HepG2 (cell line): ENCODE results near the gene DYSF. TPM values are rescaled to one million over a fixed set of nuclear protein-coding genes. Genes with fewer than 3 reads are reported as not detected.
A peak's percentile ranks its signal among the peaks of the same experiment; 100 is the strongest.

ENCODE experiments used
- AGO1 ChIP-seq: fragments of 200-400 bp; formaldehyde crosslinking; IDR thresholded peaks from 2 replicates; pipeline ENCODE4 v1.6.1; 2017; ENCODE audit warnings: mild to moderate bottlenecking, low read depth, low read length, moderate library complexity; ENCODE audit not compliant: poor library complexity, severe bottlenecking
- ARNTL ChIP-seq: sonication (generic); formaldehyde crosslinking; IDR thresholded peaks from 2 replicates; pipeline ENCODE4 v1.4.0; 2020; ENCODE audit warnings: mild to moderate bottlenecking, missing genetic modification reagents
- GABPB1 ChIP-seq: IDR thresholded peaks from 2 replicates; pipeline ENCODE4 v1.6.1; 2016; ENCODE audit warnings: mild to moderate bottlenecking, missing genetic modification reagents, moderate library complexity, missing compliant biosample characterization
- LBX2 ChIP-seq: sonication (generic); formaldehyde crosslinking; IDR thresholded peaks from 2 replicates; pipeline ENCODE4 v1.5.0; 2020; ENCODE audit warnings: missing genetic modification reagents, mild to moderate bottlenecking, borderline replicate concordance
- MAFG ChIP-seq: sonication (generic); formaldehyde crosslinking; IDR thresholded peaks from 2 replicates; pipeline ENCODE4 v1.5.1; 2020; ENCODE audit warnings: mild to moderate bottlenecking, missing genetic modification reagents
- MAZ ChIP-seq, 2 experiments: sonication (generic) in 1 of 2; formaldehyde crosslinking in 1 of 2; IDR thresholded peaks; 2 replicates each; pipeline versions ENCODE4 v1.5.0 to v1.6.1; 2012 to 2020; ENCODE audit warnings: low read depth in 2 of 2, mild to moderate bottlenecking in 2 of 2, borderline replicate concordance in 1 of 2, improper control_type of control experiment in 1 of 2, low read length in 1 of 2, missing genetic modification reagents in 1 of 2, moderate library complexity in 1 of 2
- MYNN ChIP-seq: sonication (generic); formaldehyde crosslinking; IDR thresholded peaks from 2 replicates; pipeline ENCODE4 v1.4.0; 2020; ENCODE audit warnings: mild to moderate bottlenecking, low read depth, missing genetic modification reagents
- NR2F6 ChIP-seq, 2 experiments: IDR thresholded peaks; 2 replicates each; pipeline ENCODE4 v1.6.1; 2016; ENCODE audit warnings: antibody characterized with exemption in 1 of 2, mild to moderate bottlenecking in 1 of 2
- PPARG ChIP-seq: conservative IDR thresholded peaks from 2 replicates; pipeline ENCODE4 v1.6.1; 2016; ENCODE audit warnings: missing biosample characterization, missing genetic modification reagents
- RXRB ChIP-seq: IDR thresholded peaks from 2 replicates; pipeline ENCODE4 v1.6.1; 2016; ENCODE audit warnings: borderline replicate concordance, missing genetic modification reagents, missing compliant biosample characterization
- SNAPC4 ChIP-seq: sonication (generic); formaldehyde crosslinking; IDR thresholded peaks from 2 replicates; pipeline ENCODE4 v1.4.0; 2020; ENCODE audit warnings: mild to moderate bottlenecking, missing genetic modification reagents
- ZBED4 ChIP-seq: sonication (generic); formaldehyde crosslinking; IDR thresholded peaks from 2 replicates; pipeline ENCODE4 v1.4.0; 2020; ENCODE audit warnings: missing genetic modification reagents, borderline replicate concordance
- ZNF256 ChIP-seq: sonication (generic); formaldehyde crosslinking; conservative IDR thresholded peaks from 2 replicates; pipeline ENCODE4 v1.4.0; 2020; ENCODE audit warnings: missing genetic modification reagents
- ZNF512B ChIP-seq: sonication (generic); formaldehyde crosslinking; IDR thresholded peaks from 2 replicates; pipeline ENCODE4 v1.5.1; 2020; ENCODE audit warnings: missing genetic modification reagents, mild to moderate bottlenecking, borderline replicate concordance
- ZNF558 ChIP-seq: sonication (generic); formaldehyde crosslinking; IDR thresholded peaks from 2 replicates; pipeline ENCODE4 v1.9.0; 2022; ENCODE audit warnings: mild to moderate bottlenecking, missing genetic modification reagents, borderline replicate concordance
- polyA plus RNA-seq, 8 experiments: library from polyadenylated mRNA; depleted of rRNA in 3 of 8; stranded (reverse) in 7 of 8; unstranded in 1 of 8; fragments of >200 nt; fragmentation: Illumina TruSeq in 4 of 8; extraction: Trizol in 4 of 8; gene quantifications; 2 replicates each; pipeline versions ENCODE4 v1.2.1 to v1.2.3, GENCODE V29; 2011 to 2016; ENCODE audit warnings: low read depth in 4 of 8, missing spikeins in 1 of 8, mixed read lengths in 1 of 8; ENCODE audit not compliant: insufficient read depth in 1 of 8
- total RNA-seq, 5 experiments: library from RNA; depleted of rRNA; stranded (reverse); fragments of >200 nt; fragmentation: Illumina TruSeq; extraction: Trizol; gene quantifications; 2 replicates each; pipeline ENCODE4 v1.2.3, GENCODE V29; 2016; ENCODE audit warnings: low read depth in 1 of 5

DYSF gene
- total and polyA plus RNA-seq, 2 of the 13 experiments (the other 11 are each of a cell fraction or from before 2014, with no cell fraction given) = 0.15 to 2.4 TPM

- TF ChIP-seq ZNF512B (CRISPR knock-in tag) (0 out of 2 replicates have a peak, but pooled peaks have one; percentile 39), ZNF558 (CRISPR knock-in tag) (no peak), ZBED4 (CRISPR knock-in tag) (no peak), NR2F6 (IDR thresholded peaks at IDR 0.05) (peak; percentile 38; the same call in 1 of the 2 replicates), NR2F6 (CRISPR knock-in tag; IDR thresholded peaks at IDR 0.05) (peak; percentile 56; the same call in 1 of the 2 replicates), PPARG (0 out of 2 replicates have a peak, but pooled peaks have one; percentile 38), RXRB (CRISPR knock-in tag) (no peak), ZNF256 (no peak), LBX2 (CRISPR knock-in tag) (no peak), SNAPC4 (no peak), GABPB1 (no peak), AGO1 (peak; percentile 74), MAZ (IDR thresholded peaks at IDR 0.05; ENCODE audit: borderline replicate concordance, low read depth, low read length) (no peak), MAZ (CRISPR knock-in tag; IDR thresholded peaks at IDR 0.05; ENCODE audit: low read depth) (no peak), ARNTL (CRISPR knock-in tag) (no peak), MYNN (CRISPR knock-in tag) (no peak), MAFG (CRISPR knock-in tag) (no peak)
Observed at GRCh38 chr2:71700658-71701397, 247.5 kb downstream of the DYSF start (continued).
